Neural progenitor cell (in vitro differentiated cells): Measurements from ENCODE around the gene PHACTR1.

Experiments used
- CTCF ChIP-seq: fragments of 200-600 bp; sonication (generic); IDR thresholded peaks from 2 replicates; pipeline ENCODE4 v1.5.1; 2017; ENCODE audit warnings: antibody characterized with exemption, mild to moderate bottlenecking
- EZH2 ChIP-seq: fragments of 200-600 bp; sonication (generic); IDR thresholded peaks from 2 replicates; pipeline ENCODE4 v1.6.1; 2017; ENCODE audit warnings: antibody characterized with exemption, mild to moderate bottlenecking, moderate library complexity
- EZH2phosphoT487 ChIP-seq: fragments of 200-600 bp; sonication (generic); IDR thresholded peaks from 2 replicates; pipeline ENCODE4 v1.6.1; 2017; ENCODE audit warnings: antibody characterized with exemption

DNA sequence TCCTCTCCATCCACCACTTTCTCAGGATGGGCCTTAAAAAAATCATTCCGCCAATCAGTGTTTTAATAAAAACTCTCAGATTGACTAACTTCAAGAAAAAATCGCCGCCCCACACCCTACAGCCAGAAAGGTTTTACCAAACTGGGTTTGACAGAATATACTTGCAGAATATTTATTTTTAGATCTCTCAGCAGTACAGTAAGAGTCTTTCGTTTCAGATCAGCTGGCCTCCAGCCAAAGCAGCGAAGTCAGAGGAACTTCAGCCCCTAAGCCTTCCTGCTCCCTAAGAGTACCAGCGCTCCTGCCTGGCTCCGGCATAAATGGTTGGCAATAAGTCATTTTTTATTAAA lies 587.1 kb downstream of the PHACTR1 start:
- TF ChIP-seq EZH2 (no peak), CTCF (no peak), EZH2phosphoT487 (no peak)
